Neural cell (in vitro differentiated cells): Measurements from ENCODE around the gene CCDC82. TPM values are rescaled to one million over a fixed set of nuclear protein-coding genes. Genes with fewer than 3 reads are reported as not detected.

Source experiments
- H2AFZ ChIP-seq: fragments of 200-600, 300-800 bp; sonication (generic), shearing (Covaris generic); 2 replicates; pipeline ENCODE4 v1.6.0; 2014; ENCODE audit warnings: low read depth, mild to moderate bottlenecking, antibody characterized with exemption, low read length, moderate library complexity
- H3F3A ChIP-seq: fragments of 200-600 bp; shearing (Covaris generic); 2 replicates; pipeline ENCODE4 v1.6.1; 2016; ENCODE audit warnings: mild to moderate bottlenecking, moderate library complexity, mixed read lengths, antibody characterized with exemption, low read length; ENCODE audit not compliant: insufficient read depth, poor library complexity, severe bottlenecking
- H3K27ac ChIP-seq: fragments of 200-600, 300-800 bp; sonication (generic), shearing (Covaris generic); 2 replicates; pipeline ENCODE4 v1.5.1; 2014; ENCODE audit warnings: mild to moderate bottlenecking, low read length, moderate library complexity
- H3K27me3 ChIP-seq: fragments of 300-800, 200-600 bp; sonication (generic), shearing (Covaris generic); 2 replicates; pipeline ENCODE4 v1.6.0; 2014; ENCODE audit warnings: mild to moderate bottlenecking, low read depth, low read length, moderate library complexity; ENCODE audit not compliant: insufficient read depth
- H3K36me3 ChIP-seq: fragments of 300-800, 200-600 bp; sonication (generic), shearing (Covaris generic); 2 replicates; pipeline ENCODE4 v1.5.1; 2014; ENCODE audit warnings: mild to moderate bottlenecking, antibody characterized with exemption, low read length, moderate library complexity; ENCODE audit not compliant: insufficient read depth
- H3K4me2 ChIP-seq: fragments of 300-800, 200-600 bp; sonication (generic), shearing (Covaris generic); 2 replicates; pipeline ENCODE4 v1.6.0; 2014; ENCODE audit warnings: mild to moderate bottlenecking, low read length
- H3K4me3 ChIP-seq: fragments of 300-800, 200-600 bp; sonication (generic), shearing (Covaris generic); 2 replicates; pipeline ENCODE4 v1.5.1; 2014; ENCODE audit warnings: mild to moderate bottlenecking, low read length, moderate library complexity
- H3K79me2 ChIP-seq: fragments of 200-600 bp; shearing (Covaris generic); replicated peaks from 2 replicates; pipeline ENCODE4 v1.6.0; 2014; ENCODE audit warnings: mild to moderate bottlenecking, low read length, moderate library complexity; ENCODE audit not compliant: insufficient read depth
- H3K9ac ChIP-seq: fragments of 300-800, 200-600 bp; sonication (generic), shearing (Covaris generic); 2 replicates; pipeline ENCODE4 v1.6.1; 2016; ENCODE audit warnings: mild to moderate bottlenecking, low read length, mixed read lengths
- H3K9me2 ChIP-seq: fragments of 200-600 bp; shearing (Covaris generic); 2 replicates; pipeline ENCODE4 v1.6.1; 2016; ENCODE audit warnings: mild to moderate bottlenecking, low read length, mixed read lengths; ENCODE audit not compliant: insufficient read depth
- H3K9me3 ChIP-seq: fragments of 200-600, 300-800 bp; sonication (generic), shearing (Covaris generic); 2 replicates; pipeline ENCODE4 v1.6.1; 2016; ENCODE audit warnings: mild to moderate bottlenecking, mixed run types, low read length, moderate library complexity, mixed read lengths
- H4K20me1 ChIP-seq: fragments of 200-600 bp; shearing (Covaris generic); 2 replicates; pipeline ENCODE4 v1.6.1; 2016; ENCODE audit warnings: mild to moderate bottlenecking, mixed run types; ENCODE audit not compliant: insufficient read depth
- CTCF ChIP-seq: fragments of 450-650 bp; IDR thresholded peaks from 2 replicates; pipeline ENCODE4 v1.5.1; 2014; ENCODE audit warnings: antibody characterized with exemption, mild to moderate bottlenecking, moderate library complexity; ENCODE audit not compliant: poor library complexity, severe bottlenecking
- EP300 ChIP-seq: fragments of 450-650 bp; conservative IDR thresholded peaks from 2 replicates; pipeline ENCODE4 v1.6.1; 2014; ENCODE audit warnings: antibody characterized with exemption, mild to moderate bottlenecking, moderate library complexity; ENCODE audit not compliant: poor library complexity, severe bottlenecking
- EZH2 ChIP-seq: fragments of 200-600, 300-800 bp; shearing (Covaris generic), sonication (generic); IDR thresholded peaks from 2 replicates; pipeline ENCODE4 v1.6.1; 2014; ENCODE audit warnings: antibody characterized with exemption, low read length, borderline replicate concordance, mild to moderate bottlenecking; ENCODE audit not compliant: insufficient read depth, poor library complexity, severe bottlenecking
- MXI1 ChIP-seq: fragments of 450-650 bp; conservative IDR thresholded peaks from 2 replicates; pipeline ENCODE4 v1.6.1; 2014; ENCODE audit warnings: antibody characterized with exemption, mild to moderate bottlenecking; ENCODE audit not compliant: poor library complexity, severe bottlenecking
- POLR2AphosphoS5 ChIP-seq: IDR thresholded peaks from 2 replicates; pipeline ENCODE4 v1.6.1; 2012
- RAD21 ChIP-seq: fragments of 450-650 bp; conservative IDR thresholded peaks from 2 replicates; pipeline ENCODE4 v1.6.1; 2014; ENCODE audit warnings: antibody characterized with exemption, mild to moderate bottlenecking, moderate library complexity
- SMC3 ChIP-seq: fragments of 450-650 bp; conservative IDR thresholded peaks from 2 replicates; pipeline ENCODE4 v1.6.1; 2014; ENCODE audit warnings: antibody characterized with exemption, mild to moderate bottlenecking, moderate library complexity; ENCODE audit not compliant: poor library complexity
- TAF1 ChIP-seq: IDR thresholded peaks from 2 replicates; pipeline ENCODE4 v1.6.1; 2012; ENCODE audit warnings: low read depth
- polyA plus RNA-seq: library from polyadenylated mRNA; depleted of rRNA; stranded (reverse); fragments of >200 nt; gene quantifications from 2 replicates; pipeline ENCODE4 v1.2.3, GENCODE V29; 2014
- TF ChIP-seq, protein P1 (sequence below): IDR thresholded peaks from 2 replicates; pipeline ENCODE4 v1.6.1; 2012; ENCODE audit warnings: borderline replicate concordance

The CCDC82 gene
- polyA plus RNA-seq, 1 donor from 2014 or later = 238 TPM

GRCh38 chr11:96318399-96318798 is 71.3 kb downstream of the CCDC82 start:
- Histone ChIP-seq H3K27ac (no peak overlapping the region), H3K9ac (no peak overlapping the region), H3K27me3 (no peaks in the 10 kb centered on the region), H4K20me1 (no peaks in the 10 kb centered on the region), H3K4me3 (no peak overlapping the region), H3K4me2 (no peak overlapping the region), H3K79me2 (no peaks in the 10 kb centered on the region), H2AFZ (no peak overlapping the region), H3K9me3 (no peaks in the 10 kb centered on the region), H3K36me3 (no peaks in the 10 kb centered on the region), H3F3A (no peaks in the 10 kb centered on the region), H3K9me2 (no peaks in the 10 kb centered on the region)
- no peak for TF ChIP-seq MXI1
- TF ChIP-seq SMC3 = no peak

GRCh38 chr11:96317985-96318384 is 71.7 kb downstream of the CCDC82 start:
- no peak overlapping the region for H3K27ac ChIP-seq
- no peaks in the 10 kb centered on the region for H3K9me3 ChIP-seq
- no peaks in the 10 kb centered on the region for H3F3A ChIP-seq
- no peaks in the 10 kb centered on the region for H4K20me1 ChIP-seq
- H2AFZ ChIP-seq = no peak overlapping the region
- H3K9me2 ChIP-seq = no peaks in the 10 kb centered on the region
- H3K79me2 ChIP-seq = no peaks in the 10 kb centered on the region
- H3K27me3 ChIP-seq = no peaks in the 10 kb centered on the region
- no peak overlapping the region for H3K4me3 ChIP-seq
- no peak overlapping the region for H3K9ac ChIP-seq
- TF ChIP-seq SMC3 = no peak
- no peak for TF ChIP-seq POLR2AphosphoS5
- no peak for TF ChIP-seq CTCF
- TF ChIP-seq EP300 = no peak
- no peak for TF ChIP-seq MXI1
- TF ChIP-seq RAD21 = no peak
- TF ChIP-seq, protein P1, sequence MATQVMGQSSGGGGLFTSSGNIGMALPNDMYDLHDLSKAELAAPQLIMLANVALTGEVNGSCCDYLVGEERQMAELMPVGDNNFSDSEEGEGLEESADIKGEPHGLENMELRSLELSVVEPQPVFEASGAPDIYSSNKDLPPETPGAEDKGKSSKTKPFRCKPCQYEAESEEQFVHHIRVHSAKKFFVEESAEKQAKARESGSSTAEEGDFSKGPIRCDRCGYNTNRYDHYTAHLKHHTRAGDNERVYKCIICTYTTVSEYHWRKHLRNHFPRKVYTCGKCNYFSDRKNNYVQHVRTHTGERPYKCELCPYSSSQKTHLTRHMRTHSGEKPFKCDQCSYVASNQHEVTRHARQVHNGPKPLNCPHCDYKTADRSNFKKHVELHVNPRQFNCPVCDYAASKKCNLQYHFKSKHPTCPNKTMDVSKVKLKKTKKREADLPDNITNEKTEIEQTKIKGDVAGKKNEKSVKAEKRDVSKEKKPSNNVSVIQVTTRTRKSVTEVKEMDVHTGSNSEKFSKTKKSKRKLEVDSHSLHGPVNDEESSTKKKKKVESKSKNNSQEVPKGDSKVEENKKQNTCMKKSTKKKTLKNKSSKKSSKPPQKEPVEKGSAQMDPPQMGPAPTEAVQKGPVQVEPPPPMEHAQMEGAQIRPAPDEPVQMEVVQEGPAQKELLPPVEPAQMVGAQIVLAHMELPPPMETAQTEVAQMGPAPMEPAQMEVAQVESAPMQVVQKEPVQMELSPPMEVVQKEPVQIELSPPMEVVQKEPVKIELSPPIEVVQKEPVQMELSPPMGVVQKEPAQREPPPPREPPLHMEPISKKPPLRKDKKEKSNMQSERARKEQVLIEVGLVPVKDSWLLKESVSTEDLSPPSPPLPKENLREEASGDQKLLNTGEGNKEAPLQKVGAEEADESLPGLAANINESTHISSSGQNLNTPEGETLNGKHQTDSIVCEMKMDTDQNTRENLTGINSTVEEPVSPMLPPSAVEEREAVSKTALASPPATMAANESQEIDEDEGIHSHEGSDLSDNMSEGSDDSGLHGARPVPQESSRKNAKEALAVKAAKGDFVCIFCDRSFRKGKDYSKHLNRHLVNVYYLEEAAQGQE = no peak
- no peak for TF ChIP-seq TAF1
- TF ChIP-seq EZH2 = no peak
- no peaks in the 10 kb centered on the region for H3K36me3 ChIP-seq
- H3K4me2 ChIP-seq = no peak overlapping the region

DNA sequence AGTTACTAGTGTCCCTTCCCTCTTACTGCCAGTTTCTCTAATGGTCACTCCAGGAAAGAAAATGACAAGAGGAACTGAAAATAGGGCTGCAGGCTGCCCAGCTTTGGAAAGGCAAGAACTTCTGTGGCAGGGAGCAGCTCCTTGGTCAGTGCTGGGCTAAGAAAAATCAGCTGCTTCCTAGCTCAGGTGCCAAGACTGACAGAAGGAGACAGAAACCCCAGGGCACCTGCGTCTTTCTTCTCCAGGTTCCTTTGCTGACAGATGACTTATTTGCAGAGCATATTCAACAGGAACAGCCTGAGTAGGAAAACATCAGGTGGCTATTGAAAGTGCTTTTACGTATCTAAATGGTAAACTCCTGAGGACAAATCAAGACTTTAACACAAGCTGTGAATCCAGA is 72.1 kb downstream of the CCDC82 start:
- no peak overlapping the region for H3K4me2 ChIP-seq
- H3K27ac ChIP-seq = no peak overlapping the region
- TF ChIP-seq EP300 (no peak), RAD21 (no peak), MXI1 (no peak), CTCF (no peak), POLR2AphosphoS5 (no peak), TAF1 (no peak), SMC3 (no peak), EZH2 (no peak)
- TF ChIP-seq, protein P1 = no peak

More for the DNA sequence above, 72.1 kb downstream of the CCDC82 start:
- no peak overlapping the region for H3K4me3 ChIP-seq
- H3K9ac ChIP-seq = no peak overlapping the region
- no peaks in the 10 kb centered on the region for H3K9me3 ChIP-seq
- H2AFZ ChIP-seq = no peak overlapping the region
- H3K27me3 ChIP-seq = no peaks in the 10 kb centered on the region
- H3K9me2 ChIP-seq = no peaks in the 10 kb centered on the region
- no peaks in the 10 kb centered on the region for H3F3A ChIP-seq
- H4K20me1 ChIP-seq = no peaks in the 10 kb centered on the region
- H3K79me2 ChIP-seq = no peaks in the 10 kb centered on the region
- H3K36me3 ChIP-seq = no peaks in the 10 kb centered on the region
